CD4-positive, alpha-beta T cell treated with Interleukin-15 for 1 hour (primary cell): ENCODE results near the gene CAMSAP1.

Experiments
- DNase-seq: peaks from one replicate; pipeline ENCODE4 v3.0.0-alpha.2; 2020

The CAMSAP1 gene

GRCh38 chr9:135827866-135828580, 79.3 kb downstream of the CAMSAP1 start:
- no peak for DNase-seq

GRCh38 chr9:135827301-135827700, 80.0 kb downstream of the CAMSAP1 start:
- no peak for DNase-seq

- no peak for DNase-seq
Observed at GRCh38 chr9:135826188-135826545, 81.2 kb downstream of the CAMSAP1 start.

GRCh38 chr9:135825435-135826187, 81.7 kb downstream of the CAMSAP1 start:
- no peak for DNase-seq

GRCh38 chr9:135823036-135823435, 84.3 kb downstream of the CAMSAP1 start:
- DNase-seq: no peak

- DNase-seq: no peak
Observed at GRCh38 chr9:135822374-135822755, 85.0 kb downstream of the CAMSAP1 start.

GRCh38 chr9:135821733-135822373, 85.5 kb downstream of the CAMSAP1 start:
- DNase-seq: no peak

- no peak for DNase-seq
Observed at GRCh38 chr9:135821116-135821515, 86.2 kb downstream of the CAMSAP1 start.

GRCh38 chr9:135820661-135821060, 86.7 kb downstream of the CAMSAP1 start:
- DNase-seq: no peak

- no peak for DNase-seq
Observed at GRCh38 chr9:135819905-135820304, 87.4 kb downstream of the CAMSAP1 start.

GRCh38 chr9:135818718-135819475, 88.4 kb downstream of the CAMSAP1 start:
- no peak for DNase-seq

GRCh38 chr9:135817951-135818717, 89.2 kb downstream of the CAMSAP1 start:
- no peak for DNase-seq

GRCh38 chr9:135816651-135816970, 90.7 kb downstream of the CAMSAP1 start:
- DNase-seq: no peak

GRCh38 chr9:135815830-135816650, 91.3 kb downstream of the CAMSAP1 start:
- DNase-seq: no peak

GRCh38 chr9:135815413-135815812, 91.9 kb downstream of the CAMSAP1 start:
- DNase-seq: no peak

- no peak for DNase-seq
Observed at GRCh38 chr9:135814421-135815095, 92.8 kb downstream of the CAMSAP1 start.

GRCh38 chr9:135813671-135814290, 93.6 kb downstream of the CAMSAP1 start:
- no peak for DNase-seq

- no peak for DNase-seq
Observed at GRCh38 chr9:135812961-135813360, 94.4 kb downstream of the CAMSAP1 start.

GRCh38 chr9:135811801-135812200, 95.5 kb downstream of the CAMSAP1 start:
- no peak for DNase-seq

GRCh38 chr9:135810806-135811575, 96.4 kb downstream of the CAMSAP1 start:
- DNase-seq: no peak
